Heart left ventricle (tissue), 13 donors: ENCODE measurements around the gene TRIM46.

Source experiments
- CTCF ChIP-seq, 12 donors: fragments of 200-600 bp; sonication (generic) in 4 of 12; IDR thresholded peaks; one replicate each; pipeline versions ENCODE4 v1.5.0 to v1.8.0; 2018 to 2022; ENCODE audit warnings: antibody characterized with exemption in 12 of 12, mild to moderate bottlenecking in 5 of 12
- POLR2A ChIP-seq, 2 donors: fragments of 450-650 bp; IDR thresholded peaks; one replicate each; pipeline ENCODE4 v1.6.1; 2017; ENCODE audit warnings: antibody characterized with exemption in 2 of 2, mild to moderate bottlenecking in 2 of 2, moderate library complexity in 2 of 2
- donor health status: ischemic (EF 13 %, LVEDD 7.1; RV severe dilation, severe dysfunction).
- donor health status: DM: no; HTN: yes; CAD: no.
- donor health status: DM: no; HTN: no; CAD: no.
- donor health status: ischemic (EF 25% LVEDD 6.9; RV normal size, moderate dysfunction).
- donor health status: ischemic (EF 25% LVEDD 5.7; RV mildly dilated, moderate dysfunction).
- donor health status: ischemic (EF 35%, LVEDD 5.7; RV mildly dilated, moderate dysfunction).
- donor health status: nonischemic (EF 11% LVEDD 7.7; RV severe dilation, severe dysfunction).
- donor health status: DM: yes; HTN: yes; CAD: no.
- donor health status: PGD.
- donor health status: ischemic (EF 29% LVEDD 5.4; RV normal size, mild dysfunction).
- donor health status: nonischemic (EF 23%, LVEDD 6.1; RV moderate dilation, normal function).

GRCh38 chr1:155196103-155196892 lies 22.6 kb downstream of the TRIM46 start:
- no peak for TF ChIP-seq POLR2A (IDR thresholded peaks at IDR 0.05)
- no peak for TF ChIP-seq CTCF (IDR thresholded peaks at IDR 0.05)
